Activated T-helper 17 cell treated with anti-CD3 and anti-CD28 coated beads, Interleukin-2, amount 50 U/mL, for 72 hours (primary cell): Measurements from ENCODE around the gene FOXRED1. TPM values are rescaled to one million over a fixed set of nuclear protein-coding genes. Genes with fewer than 3 reads are reported as not detected.

Source experiments
- ATAC-seq: fragments of 150-1000 bp; cut with Tn5 transposase; replicated peaks from 2 replicates; pipeline ENCODE4 v1.10.0; 2021; ENCODE audit warnings: mild to moderate bottlenecking, moderate library complexity
- H3K27ac Mint-ChIP-seq: one replicate; pipeline ENCODE4 v1.8.0; 2022; ENCODE audit warnings: mixed read lengths
- H3K27me3 Mint-ChIP-seq: one replicate; pipeline ENCODE4 v1.8.0; 2022; ENCODE audit warnings: mixed read lengths
- H3K36me3 Mint-ChIP-seq: one replicate; pipeline ENCODE4 v1.8.0; 2022; ENCODE audit warnings: low read depth, mild to moderate bottlenecking, mixed read lengths
- H3K4me1 Mint-ChIP-seq: one replicate; pipeline ENCODE4 v1.8.0; 2022; ENCODE audit warnings: mixed read lengths
- H3K4me3 Mint-ChIP-seq: one replicate; pipeline ENCODE4 v1.8.0; 2022; ENCODE audit warnings: mild to moderate bottlenecking, mixed read lengths
- H3K9me3 Mint-ChIP-seq: one replicate; pipeline ENCODE4 v1.8.0; 2022; ENCODE audit warnings: mixed read lengths
- total RNA-seq, 2 donors: library from RNA; stranded (reverse); gene quantifications; one replicate each; pipeline ENCODE4 v1.2.3, GENCODE V29; 2022

Gene FOXRED1
- total RNA-seq, 2 donors from 2014 or later = 34.6 to 47.1 TPM

- Mint-ChIP-seq H3K36me3 (peaks cover 58% of the 10 kb centered on the region), H3K27me3 (no peaks in the 10 kb centered on the region), H3K9me3 (no peaks in the 10 kb centered on the region), H3K4me3 (no peak overlapping the region), H3K27ac (peak overlapping the region; percentile 6), H3K4me1 (no peaks in the 10 kb centered on the region)
- ATAC-seq = no peak
Observed at GRCh38 chr11:126256216-126256615, 12.7 kb upstream of the FOXRED1 start.

DNA sequence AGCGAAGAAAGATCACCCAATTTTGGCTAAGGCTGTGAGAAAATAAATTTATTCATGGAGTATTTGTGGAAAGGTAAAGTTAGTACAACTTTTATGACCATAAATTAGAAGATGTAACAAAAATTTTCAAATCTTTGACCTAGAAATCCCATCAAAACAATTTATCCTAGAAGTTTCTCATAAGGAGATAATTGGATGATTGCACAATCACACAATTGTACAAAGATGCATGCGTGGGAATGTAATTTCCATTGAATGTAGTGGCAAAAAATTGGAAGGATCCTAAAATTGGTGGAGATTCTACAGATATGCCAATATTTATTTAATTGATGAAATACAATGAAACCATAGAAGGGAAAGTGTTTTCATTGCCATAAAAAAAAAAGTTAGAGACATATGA lies 11.8 kb upstream of the FOXRED1 start:
- peak overlapping the region; percentile 6 for H3K27ac Mint-ChIP-seq
- no peak overlapping the region for H3K4me3 Mint-ChIP-seq

GRCh38 chr11:126257764-126258163 lies 11.2 kb upstream of the FOXRED1 start:
- Mint-ChIP-seq H3K4me3 (no peak overlapping the region), H3K27ac (no peak overlapping the region), H3K36me3 (peaks cover 67% of the 10 kb centered on the region), H3K4me1 (no peaks in the 10 kb centered on the region), H3K27me3 (no peaks in the 10 kb centered on the region), H3K9me3 (no peaks in the 10 kb centered on the region)
- no peak for ATAC-seq

More for the DNA sequence above, 11.8 kb upstream of the FOXRED1 start:
- Mint-ChIP-seq H3K4me1 (no peaks in the 10 kb centered on the region), H3K36me3 (peaks cover 61% of the 10 kb centered on the region), H3K27me3 (no peaks in the 10 kb centered on the region), H3K9me3 (no peaks in the 10 kb centered on the region)
- no peak for ATAC-seq

DNA sequence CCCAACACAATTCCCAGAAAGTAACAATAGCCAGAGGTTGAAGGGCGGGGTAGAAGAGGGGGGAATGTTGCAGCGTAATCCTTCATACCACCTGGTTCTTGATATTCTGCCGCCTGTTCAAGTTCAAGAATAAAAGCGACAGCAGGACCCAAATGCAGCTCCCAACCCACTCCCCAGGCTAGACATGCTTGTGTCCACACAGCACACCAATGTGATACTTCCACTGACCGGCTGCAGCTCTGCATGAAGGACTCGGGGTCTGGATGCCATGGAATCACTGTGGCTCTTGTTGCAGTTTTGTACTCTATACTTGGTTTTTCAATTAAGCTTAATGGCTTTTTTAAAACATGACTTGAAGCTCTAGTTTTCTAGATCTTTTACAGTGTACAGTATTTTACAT lies 6.7 kb upstream of the FOXRED1 start:
- ATAC-seq = no peak
- H3K4me1 Mint-ChIP-seq = peaks cover 5% of the 10 kb centered on the region
- no peak overlapping the region for H3K27ac Mint-ChIP-seq
- no peak overlapping the region for H3K4me3 Mint-ChIP-seq
- H3K36me3 Mint-ChIP-seq = peaks cover 93% of the 10 kb centered on the region
- H3K27me3 Mint-ChIP-seq = no peaks in the 10 kb centered on the region
- no peaks in the 10 kb centered on the region for H3K9me3 Mint-ChIP-seq

GRCh38 chr11:126263489-126263888 lies 5.5 kb upstream of the FOXRED1 start:
- peaks cover 5% of the 10 kb centered on the region for H3K4me1 Mint-ChIP-seq
- no peaks in the 10 kb centered on the region for H3K27me3 Mint-ChIP-seq
- H3K4me3 Mint-ChIP-seq = no peak overlapping the region
- no peaks in the 10 kb centered on the region for H3K9me3 Mint-ChIP-seq
- ATAC-seq = no peak
- peaks cover 91% of the 10 kb centered on the region for H3K36me3 Mint-ChIP-seq
- H3K27ac Mint-ChIP-seq = peak overlapping the region; percentile 21

GRCh38 chr11:126265811-126266210 lies 3.1 kb upstream of the FOXRED1 start:
- Mint-ChIP-seq H3K4me3 (no peak overlapping the region), H3K27ac (peak overlapping the region; percentile 39), H3K4me1 (peaks cover 14% of the 10 kb centered on the region), H3K9me3 (no peaks in the 10 kb centered on the region), H3K36me3 (peaks cover 80% of the 10 kb centered on the region), H3K27me3 (no peaks in the 10 kb centered on the region)
- no peak for ATAC-seq

DNA sequence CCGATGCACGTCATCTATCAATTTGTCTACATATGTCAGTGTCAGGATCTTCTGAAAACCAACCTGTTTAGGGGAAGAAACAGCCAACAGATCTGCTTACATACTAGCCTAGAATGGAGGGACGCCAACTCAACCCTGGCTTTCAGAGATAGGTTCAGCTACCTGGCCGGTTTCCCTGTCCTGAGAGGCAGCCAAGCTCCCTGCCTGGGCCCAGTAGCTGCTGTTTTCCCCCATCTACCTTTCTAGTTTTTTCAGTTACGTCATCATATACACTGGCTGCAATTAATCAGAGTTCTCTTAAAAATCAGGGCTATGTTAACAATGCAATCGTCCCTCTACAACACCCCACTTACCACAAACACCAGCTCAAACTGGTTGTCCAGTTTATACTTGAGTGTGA lies 1.3 kb upstream of the FOXRED1 start:
- Mint-ChIP-seq H3K4me1 (peaks cover 14% of the 10 kb centered on the region), H3K4me3 (peak overlapping the region; percentile 98), H3K27ac (peak overlapping the region; percentile 98)

DNA sequence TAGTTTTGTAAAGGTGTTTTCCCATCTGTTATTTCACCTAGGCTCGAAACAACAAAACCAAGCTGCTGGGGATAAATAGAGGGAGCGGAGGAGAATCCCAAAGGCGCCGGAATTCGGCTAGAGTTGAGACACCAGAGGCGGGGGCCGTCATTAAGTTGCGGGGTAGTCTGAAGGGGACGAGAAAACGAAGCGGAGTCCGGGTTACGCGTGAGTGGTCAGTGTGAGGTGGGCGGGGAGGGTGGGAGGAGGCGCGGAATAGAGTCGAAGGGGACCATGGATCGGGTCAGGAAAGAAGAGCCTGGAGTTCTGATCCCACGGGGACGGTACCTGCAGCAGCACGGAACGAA lies 620 bp upstream of the FOXRED1 start:
- no peak for ATAC-seq

More for the DNA sequence above, 1.3 kb upstream of the FOXRED1 start:
- H3K9me3 Mint-ChIP-seq = no peaks in the 10 kb centered on the region
- peaks cover 71% of the 10 kb centered on the region for H3K36me3 Mint-ChIP-seq
- ATAC-seq = no peak
- H3K27me3 Mint-ChIP-seq = no peaks in the 10 kb centered on the region

GRCh38 chr11:126277322-126277721 lies 8.4 kb downstream of the FOXRED1 start:
- Mint-ChIP-seq H3K4me3 (no peak overlapping the region), H3K27me3 (no peaks in the 10 kb centered on the region), H3K4me1 (peaks cover 11% of the 10 kb centered on the region), H3K27ac (no peak overlapping the region), H3K36me3 (peaks cover 60% of the 10 kb centered on the region), H3K9me3 (no peaks in the 10 kb centered on the region)
- no peak for ATAC-seq

More for the DNA sequence above, 620 bp upstream of the FOXRED1 start:
- H3K27ac Mint-ChIP-seq = peak overlapping the region; percentile 98
- peak overlapping the region; percentile 98 for H3K4me3 Mint-ChIP-seq
- peaks cover 71% of the 10 kb centered on the region for H3K36me3 Mint-ChIP-seq
- H3K4me1 Mint-ChIP-seq = peaks cover 14% of the 10 kb centered on the region
- H3K27me3 Mint-ChIP-seq = no peaks in the 10 kb centered on the region
- no peaks in the 10 kb centered on the region for H3K9me3 Mint-ChIP-seq

- H3K36me3 Mint-ChIP-seq = peaks cover 55% of the 10 kb centered on the region
- H3K27me3 Mint-ChIP-seq = no peaks in the 10 kb centered on the region
- ATAC-seq = no peak
- H3K9me3 Mint-ChIP-seq = no peaks in the 10 kb centered on the region
- H3K27ac Mint-ChIP-seq = no peak overlapping the region
- H3K4me1 Mint-ChIP-seq = peaks cover 13% of the 10 kb centered on the region
- H3K4me3 Mint-ChIP-seq = no peak overlapping the region
Observed at GRCh38 chr11:126277780-126278179, 8.8 kb downstream of the FOXRED1 start.

DNA sequence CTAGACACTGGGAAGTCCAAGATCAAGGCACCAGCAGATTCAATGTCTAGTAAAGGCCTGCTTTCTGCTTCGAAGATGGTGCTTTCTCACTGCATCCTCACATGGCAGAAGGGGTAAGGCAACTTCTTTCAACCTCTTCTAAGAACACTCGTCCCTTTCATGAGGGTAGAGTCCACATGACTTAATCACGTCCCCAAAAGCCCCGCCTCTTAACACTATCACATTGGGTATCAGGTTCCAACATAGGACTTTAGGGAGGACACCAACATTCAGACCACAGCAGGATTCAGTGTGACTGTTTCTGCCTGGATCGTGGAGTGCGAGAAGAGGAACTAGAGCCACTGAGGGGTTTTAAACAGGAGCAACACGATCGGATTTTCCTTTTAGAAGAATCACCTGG lies 10.2 kb downstream of the FOXRED1 start:
- no peak overlapping the region for H3K4me3 Mint-ChIP-seq
- no peak for ATAC-seq
- H3K9me3 Mint-ChIP-seq = no peaks in the 10 kb centered on the region
- H3K27me3 Mint-ChIP-seq = no peaks in the 10 kb centered on the region
- H3K27ac Mint-ChIP-seq = peak overlapping the region; percentile 40
- peaks cover 13% of the 10 kb centered on the region for H3K4me1 Mint-ChIP-seq
- H3K36me3 Mint-ChIP-seq = peaks cover 47% of the 10 kb centered on the region

GRCh38 chr11:126280595-126280994 lies 11.6 kb downstream of the FOXRED1 start:
- no peak for ATAC-seq
- Mint-ChIP-seq H3K4me3 (no peak overlapping the region), H3K36me3 (peaks cover 40% of the 10 kb centered on the region), H3K4me1 (peaks cover 23% of the 10 kb centered on the region), H3K9me3 (no peaks in the 10 kb centered on the region), H3K27me3 (no peaks in the 10 kb centered on the region), H3K27ac (peak overlapping the region; percentile 40)

- Mint-ChIP-seq H3K4me1 (peaks cover 23% of the 10 kb centered on the region), H3K4me3 (peak overlapping the region; percentile 97), H3K36me3 (peaks cover 33% of the 10 kb centered on the region), H3K27me3 (no peaks in the 10 kb centered on the region), H3K27ac (no peak overlapping the region), H3K9me3 (no peaks in the 10 kb centered on the region)
- ATAC-seq = no peak
Observed at GRCh38 chr11:126281245-126281644, 12.3 kb downstream of the FOXRED1 start.

- no peak for ATAC-seq
- H3K36me3 Mint-ChIP-seq = peaks cover 29% of the 10 kb centered on the region
- H3K4me1 Mint-ChIP-seq = peaks cover 23% of the 10 kb centered on the region
- H3K27me3 Mint-ChIP-seq = no peaks in the 10 kb centered on the region
- H3K27ac Mint-ChIP-seq = peak overlapping the region; percentile 91
- H3K4me3 Mint-ChIP-seq = peak overlapping the region; percentile 97
- no peaks in the 10 kb centered on the region for H3K9me3 Mint-ChIP-seq
Observed at GRCh38 chr11:126281666-126282175, 12.8 kb downstream of the FOXRED1 start.

DNA sequence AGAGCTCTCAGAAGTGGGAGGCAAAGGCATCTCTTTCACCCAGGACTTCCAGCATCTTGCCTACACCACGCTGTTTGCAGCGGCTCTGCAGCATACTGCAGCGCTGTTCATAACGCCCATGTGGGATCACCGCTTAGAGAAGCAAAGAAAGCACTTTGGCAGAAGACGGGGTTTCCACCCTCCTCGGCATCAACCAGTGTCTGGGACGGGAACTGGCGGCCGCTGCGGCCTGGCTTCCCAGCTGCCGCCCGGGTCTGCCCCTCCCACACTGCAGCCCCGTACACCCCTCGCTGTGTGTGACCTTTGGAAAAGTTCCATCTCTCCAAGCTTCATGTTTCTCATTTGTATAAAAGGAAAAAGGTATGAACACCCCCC lies 13.4 kb downstream of the FOXRED1 start:
- H3K36me3 Mint-ChIP-seq = peaks cover 23% of the 10 kb centered on the region
- peaks cover 23% of the 10 kb centered on the region for H3K4me1 Mint-ChIP-seq
- peak overlapping the region; percentile 97 for H3K4me3 Mint-ChIP-seq
- no peaks in the 10 kb centered on the region for H3K27me3 Mint-ChIP-seq
- H3K27ac Mint-ChIP-seq = peak overlapping the region; percentile 91
- H3K9me3 Mint-ChIP-seq = no peaks in the 10 kb centered on the region
- peak; percentile 22 for ATAC-seq
